Esophagus (tissue), 2 donors: ENCODE data around the gene IPO11. TPM values are rescaled to one million over a fixed set of nuclear protein-coding genes. Genes with fewer than 3 reads are reported as not detected.
"Not testable (repeated sequence)": the region's sequence is repeated elsewhere in the genome, so short reads cannot be mapped to it uniquely, and the experiment has no call there.

Experiments
- H3K27ac ChIP-seq, 2 donors: one replicate each; pipeline ENCODE4 v1.5.1; 2013; ENCODE audit warnings: low read depth in 2 of 2, mild to moderate bottlenecking in 2 of 2, inconsistent platforms in 1 of 2, low read length in 1 of 2, moderate library complexity in 1 of 2
- H3K27me3 ChIP-seq, 2 donors: one replicate each; pipeline ENCODE4 v1.6.1; 2013; ENCODE audit warnings: low read length in 2 of 2, control low read depth in 1 of 2, mild to moderate bottlenecking in 1 of 2; ENCODE audit not compliant: insufficient read depth in 2 of 2, control insufficient read depth in 1 of 2
- H3K36me3 ChIP-seq, 2 donors: one replicate each; pipeline ENCODE4 v1.6.1; 2013; ENCODE audit warnings: low read length in 1 of 2; ENCODE audit not compliant: control insufficient read depth in 2 of 2, insufficient read depth in 2 of 2
- H3K4me1 ChIP-seq, 2 donors: one replicate each; pipeline ENCODE4 v1.6.1; 2013; ENCODE audit warnings: low read length in 1 of 2; ENCODE audit not compliant: control insufficient read depth in 2 of 2, insufficient read depth in 2 of 2
- H3K4me3 ChIP-seq, 2 donors: one replicate each; pipeline ENCODE4 v1.5.1; 2013; ENCODE audit warnings: low read length in 2 of 2, mild to moderate bottlenecking in 2 of 2, low read depth in 1 of 2, moderate library complexity in 1 of 2
- H3K9me3 ChIP-seq, 2 donors: one replicate each; pipeline ENCODE4 v1.6.1; 2013; ENCODE audit warnings: mild to moderate bottlenecking in 2 of 2, low read depth in 1 of 2, low read length in 1 of 2, moderate library complexity in 1 of 2; ENCODE audit not compliant: control insufficient read depth in 2 of 2, insufficient read depth in 1 of 2
- WGBS, 2 donors: extraction: QIAGEN DNeasy Blood & Tissue Kit; methylation state at CpG; one replicate each; pipeline ENCODE4 v1.1.7; 2013; 5-methylcytosine and 5-hydroxymethylcytosine counted together
- polyA plus RNA-seq, 2 donors: library from polyadenylated mRNA; stranded (reverse); fragments of 200-250 nt; gene quantifications; one replicate each; pipeline ENCODE4 v1.2.3, GENCODE V29; 2013
- donor health status: healthy with polysubstance abuse.
- donor health status: Bipolar disorder and iron deficiency.

IPO11 gene
- polyA plus RNA-seq, 2 donors: 5.4 to 9.1 TPM

- Histone ChIP-seq H3K9me3 (no peaks in the 10 kb centered on the region), H3K4me3 (no peak overlapping the region), H3K27ac (no peak overlapping the region), H3K36me3 (no peaks in the 10 kb centered on the region), H3K4me1 (no peaks in the 10 kb centered on the region), H3K27me3 (no peaks in the 10 kb centered on the region)
- WGBS, 2 donors: 81 to 85% methylated on average over 11 of the region's 11 CpGs
Observed at GRCh38 chr5:62653864-62654575, 241.5 kb downstream of the IPO11 start.

- not testable (repeated sequence) for H3K9me3 ChIP-seq, H3K4me1 ChIP-seq, H3K27ac ChIP-seq, H3K4me3 ChIP-seq, H3K27me3 ChIP-seq, H3K36me3 ChIP-seq
Observed at GRCh38 chr5:62657772-62658171, 245.2 kb downstream of the IPO11 start.

GRCh38 chr5:62661126-62661525 is 248.6 kb downstream of the IPO11 start:
- Histone ChIP-seq H3K9me3 (peaks cover 0 to 2% of the 10 kb centered on the region in 2 donors), H3K36me3 (no peaks in the 10 kb centered on the region), H3K27me3 (no peaks in the 10 kb centered on the region), H3K27ac (no peak overlapping the region), H3K4me3 (no peak overlapping the region), H3K4me1 (no peaks in the 10 kb centered on the region)
- WGBS, 2 donors: 85% methylated on average over 8 of the region's 8 CpGs

- no peaks in the 10 kb centered on the region for H3K4me1 ChIP-seq
- H3K36me3 ChIP-seq: no peaks in the 10 kb centered on the region
- H3K27ac ChIP-seq: no peak overlapping the region
- no peak overlapping the region for H3K4me3 ChIP-seq
- H3K27me3 ChIP-seq: no peaks in the 10 kb centered on the region
- peaks cover 0 to 2% of the 10 kb centered on the region in 2 donors for H3K9me3 ChIP-seq
- 48 to 56% methylated on average over 2 of the region's 2 CpGs for WGBS, 2 donors
Observed at GRCh38 chr5:62662521-62662920, 250.0 kb downstream of the IPO11 start.

GRCh38 chr5:62671479-62671878 is 258.9 kb downstream of the IPO11 start:
- WGBS, 2 donors: 92 to 100% methylated on average over 1 of the region's 1 CpG
- H3K4me3 ChIP-seq: no peak overlapping the region
- no peaks in the 10 kb centered on the region for H3K9me3 ChIP-seq
- H3K4me1 ChIP-seq: no peaks in the 10 kb centered on the region
- no peaks in the 10 kb centered on the region for H3K27me3 ChIP-seq
- no peaks in the 10 kb centered on the region for H3K36me3 ChIP-seq
- H3K27ac ChIP-seq: no peak overlapping the region

- not testable (repeated sequence) for H3K9me3 ChIP-seq, H3K4me3 ChIP-seq, H3K4me1 ChIP-seq, H3K27ac ChIP-seq, H3K27me3 ChIP-seq, H3K36me3 ChIP-seq
Observed at GRCh38 chr5:62676596-62676995, 264.0 kb downstream of the IPO11 start.

Other genes with a start within 250 kb of the IPO11 start
- 1 to 10 TPM; 3.3 to 6.2 TPM for gene KIF2A, start 106.6 kb upstream of the IPO11 start, polyA plus RNA-seq
- 10 to 100 TPM; 13.5 to 23.0 TPM for gene DIMT1, start 8.9 kb upstream of the IPO11 start, polyA plus RNA-seq
- gene LRRC70, start 166.1 kb downstream of the IPO11 start, polyA plus RNA-seq: 1 to 10 TPM; 1.2 to 2.3 TPM